Panc1 (cell line): Measurements from ENCODE around the gene TSHR.

Experiments used
- CTCF ChIP-seq: fragments of 450-650 bp; IDR thresholded peaks from 2 replicates; pipeline ENCODE4 v1.5.1; 2017; ENCODE audit warnings: mild to moderate bottlenecking
- POLR2AphosphoS5 ChIP-seq: IDR thresholded peaks from 2 replicates; pipeline ENCODE4 v1.6.1; 2012; ENCODE audit warnings: mild to moderate bottlenecking, low read depth, low read length, moderate library complexity
- REST ChIP-seq, 2 experiments: IDR thresholded peaks; 2 replicates each; pipeline ENCODE4 v1.6.1; 2011 to 2012; ENCODE audit warnings: low read depth in 2 of 2, control low read depth in 1 of 2, low read length in 1 of 2, mild to moderate bottlenecking in 1 of 2, moderate library complexity in 1 of 2; ENCODE audit not compliant: insufficient read depth in 1 of 2
- SIN3A ChIP-seq: IDR thresholded peaks from 2 replicates; pipeline ENCODE4 v1.6.1; 2012; ENCODE audit warnings: low read depth, mild to moderate bottlenecking, low read length, moderate library complexity, borderline replicate concordance; ENCODE audit not compliant: insufficient read depth
- TCF7L2 ChIP-seq: IDR thresholded peaks from 2 replicates; pipeline ENCODE4 v1.6.1; 2011; ENCODE audit warnings: mild to moderate bottlenecking, low read depth, low read length, inconsistent platforms

DNA sequence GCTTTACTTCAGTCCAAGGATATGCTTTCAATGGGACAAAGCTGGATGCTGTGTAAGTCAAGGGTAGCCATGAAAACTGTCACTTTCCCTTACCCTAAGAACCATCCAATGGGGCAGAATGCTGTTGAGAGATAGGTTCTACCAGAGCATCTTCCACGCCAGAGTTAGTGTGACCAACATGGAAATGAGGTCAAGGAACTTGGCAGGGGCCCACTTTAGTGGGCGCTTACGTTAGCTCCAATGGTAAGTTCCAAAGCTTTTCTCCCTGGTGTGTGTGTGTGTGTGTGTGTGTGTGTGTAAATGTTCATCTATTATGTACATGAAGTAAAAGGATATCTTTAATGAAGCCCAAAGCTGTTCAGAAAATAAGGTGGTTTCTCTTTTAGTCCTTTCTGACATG is 141.2 kb downstream of the TSHR start:
- no peak for TF ChIP-seq CTCF
- no peak for TF ChIP-seq REST (IDR thresholded peaks at IDR 0.05; ENCODE audit: insufficient read depth in 1 of 2, low read depth in 2 of 2, low read length in 1 of 2)
- TF ChIP-seq POLR2AphosphoS5 = no peak
- TF ChIP-seq TCF7L2 = no peak
- TF ChIP-seq SIN3A = no peak
